Measurements from ENCODE around the gene RPRD1B. TPM values are rescaled to one million over a fixed set of nuclear protein-coding genes. Genes with fewer than 3 reads are reported as not detected.

Gene RPRD1B
- total and polyA plus RNA-seq, 2 of the 8 experiments (the other 6 are each of a cell fraction or from before 2014, with no cell fraction given) = 10.3 to 20.9 TPM

GRCh38 chr20:38050686-38051085, 17.1 kb downstream of the RPRD1B start:
- FAIRE-seq = no peak
- TF ChIP-seq KDM4A (IDR thresholded peaks at IDR 0.05; ENCODE audit: low read depth, low read length, severe bottlenecking) (no peak), ASH2L (IDR thresholded peaks at IDR 0.05; ENCODE audit: low read length) (no peak), BRCA1 (IDR thresholded peaks at IDR 0.05; ENCODE audit: low read depth, low read length) (no peak), CHD2 (IDR thresholded peaks at IDR 0.05; ENCODE audit: low read length) (no peak), MAX (IDR thresholded peaks at IDR 0.05) (no peak), BCL11A (IDR thresholded peaks at IDR 0.05; ENCODE audit: low read depth in 2 of 2, low read length in 2 of 2) (no peak), SAP30 (IDR thresholded peaks at IDR 0.05; ENCODE audit: insufficient read depth, insufficient replicate concordance, low read length) (no peak), CREB1 (IDR thresholded peaks at IDR 0.05) (no peak), SRF (IDR thresholded peaks at IDR 0.05; ENCODE audit: low read depth, low read length) (no peak), TEAD4 (IDR thresholded peaks at IDR 0.05; ENCODE audit: low read depth, low read length) (no peak), YY1 (IDR thresholded peaks at IDR 0.05; ENCODE audit: low read depth, low read length) (no peak), FOSL1 (IDR thresholded peaks at IDR 0.05; ENCODE audit: insufficient read depth, low read depth, low read length) (no peak)
- TF ChIP-seq, protein P1, sequence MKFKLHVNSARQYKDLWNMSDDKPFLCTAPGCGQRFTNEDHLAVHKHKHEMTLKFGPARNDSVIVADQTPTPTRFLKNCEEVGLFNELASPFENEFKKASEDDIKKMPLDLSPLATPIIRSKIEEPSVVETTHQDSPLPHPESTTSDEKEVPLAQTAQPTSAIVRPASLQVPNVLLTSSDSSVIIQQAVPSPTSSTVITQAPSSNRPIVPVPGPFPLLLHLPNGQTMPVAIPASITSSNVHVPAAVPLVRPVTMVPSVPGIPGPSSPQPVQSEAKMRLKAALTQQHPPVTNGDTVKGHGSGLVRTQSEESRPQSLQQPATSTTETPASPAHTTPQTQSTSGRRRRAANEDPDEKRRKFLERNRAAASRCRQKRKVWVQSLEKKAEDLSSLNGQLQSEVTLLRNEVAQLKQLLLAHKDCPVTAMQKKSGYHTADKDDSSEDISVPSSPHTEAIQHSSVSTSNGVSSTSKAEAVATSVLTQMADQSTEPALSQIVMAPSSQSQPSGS (IDR thresholded peaks at IDR 0.05; ENCODE audit: low read length) = no peak

More at GRCh38 chr20:38050686-38051085, 17.1 kb downstream of the RPRD1B start:
- Histone ChIP-seq H3K4ac (replicated peaks; ENCODE audit: insufficient read length, low read depth, low read length) (no peak overlapping the region), H3K14ac (ENCODE audit: insufficient read length) (no peak overlapping the region), H3K27ac (ENCODE audit: low read depth, low read length) (no peak overlapping the region), H3K56ac (replicated peaks; ENCODE audit: insufficient read length, low read depth, low read length) (no peak overlapping the region), H3K23me2 (ENCODE audit: low read depth, low read length) (0 out of 2 replicates have a peak, but pooled peaks cover 2% of the 10 kb centered on the region), H2BK5ac (ENCODE audit: low read depth, low read length) (no peak overlapping the region), H3K27me3 (replicated peaks in 1 of 4; ENCODE audit: control insufficient read depth in 3 of 4, extremely low read depth in 1 of 4, insufficient read depth in 3 of 4, low read length in 3 of 4) (no peaks in the 10 kb centered on the region), H2AFZ (ENCODE audit: low read length) (no peak overlapping the region), H3K79me1 (ENCODE audit: low read depth, low read length) (peaks cover 2% of the 10 kb centered on the region; the same call in 1 of the 2 replicates), H3K23ac (ENCODE audit: insufficient read length) (no peak overlapping the region), H3K18ac (ENCODE audit: extremely low read depth, low read length) (no peak overlapping the region), H2BK15ac (ENCODE audit: low read length) (no peak overlapping the region), H3K9me3 (ENCODE audit: insufficient read depth in 2 of 2, low read depth in 1 of 2, low read length in 1 of 2) (no peaks in the 10 kb centered on the region), H3K79me2 (ENCODE audit: control insufficient read depth in 1 of 2, insufficient read depth in 2 of 2, low read length in 2 of 2) (peaks cover 0 to 76% of the 10 kb centered on the region in 2 experiments; a peak in 2 of 4 replicates), H3K4me1 (replicated peaks in 1 of 4; ENCODE audit: control insufficient read depth in 3 of 4, insufficient read depth in 4 of 4, low read length in 3 of 4) (peaks cover 0 to 9% (median 1%) of the 10 kb centered on the region in 4 experiments; a peak in 3 of 7 replicates), H4K20me1 (replicated peaks in 1 of 2; ENCODE audit: control insufficient read depth in 1 of 2, insufficient read depth in 2 of 2, low read length in 2 of 2) (peaks cover 4 to 12% of the 10 kb centered on the region in 2 experiments), H2BK20ac (ENCODE audit: low read length) (no peak overlapping the region), H3K4me3 (ENCODE audit: extremely low read depth in 1 of 4, insufficient read depth in 2 of 4, low read depth in 3 of 4, low read length in 4 of 4) (no peak overlapping the region), H2BK120ac (replicated peaks; ENCODE audit: low read depth, low read length) (no peak overlapping the region), H4K8ac (ENCODE audit: extremely low read depth, insufficient read depth, low read length) (no peak overlapping the region), H4K5ac (ENCODE audit: insufficient read length, low read depth, low read length) (no peak overlapping the region), H3K4me2 (ENCODE audit: insufficient read depth in 1 of 2, low read depth in 2 of 2, low read length in 2 of 2) (no peak overlapping the region), H4K91ac (replicated peaks; ENCODE audit: insufficient read length, low read length) (no peak overlapping the region), H2AK5ac (ENCODE audit: low read depth, low read length) (no peak overlapping the region), H3K9ac (replicated peaks in 1 of 4; ENCODE audit: extremely low read depth in 1 of 4, low read depth in 3 of 4, low read length in 3 of 4) (no peak overlapping the region), H3K36me3 (ENCODE audit: control insufficient read depth in 2 of 4, insufficient read depth in 4 of 4, low read length in 3 of 4) (peaks cover 5 to 24% (median 13%) of the 10 kb centered on the region in 4 experiments; a peak in 7 of 8 replicates), H2BK12ac (ENCODE audit: low read depth, low read length) (no peak overlapping the region)
- POLR2A ChIA-PET (ENCODE audit: partially characterized antibody) = interaction anchor here (1.3 to 1.6 kb wide), 2 partner anchors 10 to 23 kb away, joined by 4 read pairs; no protein-coding TSS in a partner anchor
- CTCF ChIA-PET (ENCODE audit: partially characterized antibody) = interaction anchor here (1.2 to 9.9 kb wide), 3 partner anchors 171 to 487 kb away, joined by 3 to 134 read pairs (median 4); no protein-coding TSS in a partner anchor
- DNase-seq (ENCODE audit: low read depth in 1 of 2, low spot score in 2 of 2) = no peak
- 86% methylated on average over 1 of the region's 1 CpG; no CpG with 5 or more reads in 1 of the 2 experiments for WGBS, 2 experiments (ENCODE audit: extremely low coverage in 1 of 2, insufficient coverage in 1 of 2, insufficient read length in 1 of 2, insufficient replicate concordance in 2 of 2, low coverage in 1 of 2, low lambda C conversion rate in 2 of 2, missing lambda C conversion rate in 1 of 2)
